ENCODE results near the gene RBM6. TPM values are rescaled to one million over a fixed set of nuclear protein-coding genes. Genes with fewer than 3 reads are reported as not detected.

RBM6 gene
- total RNA-seq, 1 experiment from 2014 or later, result 58.3 TPM

DNA sequence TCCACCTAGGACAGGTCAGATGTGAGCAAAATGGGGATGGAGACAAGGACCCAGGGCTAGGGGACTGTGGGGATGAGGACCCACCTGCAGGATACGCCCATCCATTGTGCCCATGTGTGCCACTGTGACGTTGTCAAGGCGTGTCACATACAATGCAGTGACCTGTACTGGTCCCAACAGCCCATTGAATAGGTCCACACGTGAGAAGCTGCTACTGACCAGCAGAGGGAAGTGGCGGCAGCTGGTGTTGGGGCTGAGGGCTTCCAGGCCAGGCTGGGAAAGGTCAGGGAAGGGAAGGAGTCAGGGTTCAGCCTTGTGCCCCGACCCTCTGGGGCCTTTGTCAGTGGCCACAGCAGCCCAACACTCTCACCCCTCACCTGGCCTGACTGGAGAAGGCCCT is 41.0 kb upstream of the RBM6 start:
- intact Hi-C loops (cut with micrococcal nuclease), result no loop called here
- no peak for DNase-seq (ENCODE audit: low read depth, low spot score)
- H3K4me1 ChIP-seq (ENCODE audit: control insufficient read depth in 1 of 2, insufficient read depth in 2 of 2, low read length in 2 of 2), result peaks cover 42 to 58% of the 10 kb centered on the region in 2 experiments
- H3K4me3 ChIP-seq (replicated peaks in 1 of 2; ENCODE audit: low read depth in 1 of 2, low read length in 2 of 2), result no peak overlapping the region
- H3K4me2 ChIP-seq (ENCODE audit: low read length), result peak overlapping the region; percentile 91
- H4K20me1 ChIP-seq (ENCODE audit: insufficient read depth), result no peaks in the 10 kb centered on the region
- peak overlapping the region; percentile 68 for H3K9ac ChIP-seq (ENCODE audit: low read length)
- no TSS peak for BruUV-seq (replicated peaks)
- ATAC-seq, result no peak
- ChIA-PET CTCF (no interaction called here), RAD21 (ENCODE audit: low non-redundant PET in 1 of 2, low total read pairs in 2 of 2, uncharacterized antibody in 2 of 2, unreplicated experiment in 2 of 2) (no interaction called here), POLR2A (interaction anchor here (5.5 kb wide), 1 partner anchor 17 kb away, joined by 43 read pairs; no protein-coding TSS in a partner anchor)
- H3K36me3 ChIP-seq (ENCODE audit: control insufficient read depth in 1 of 2, insufficient read depth in 2 of 2, low read length in 2 of 2), result peaks cover 33 to 49% of the 10 kb centered on the region in 2 experiments
- TF ChIP-seq, protein P1, sequence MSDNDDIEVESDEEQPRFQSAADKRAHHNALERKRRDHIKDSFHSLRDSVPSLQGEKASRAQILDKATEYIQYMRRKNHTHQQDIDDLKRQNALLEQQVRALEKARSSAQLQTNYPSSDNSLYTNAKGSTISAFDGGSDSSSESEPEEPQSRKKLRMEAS (IDR thresholded peaks at IDR 0.05), result no peak
- TF ChIP-seq, protein P2, sequence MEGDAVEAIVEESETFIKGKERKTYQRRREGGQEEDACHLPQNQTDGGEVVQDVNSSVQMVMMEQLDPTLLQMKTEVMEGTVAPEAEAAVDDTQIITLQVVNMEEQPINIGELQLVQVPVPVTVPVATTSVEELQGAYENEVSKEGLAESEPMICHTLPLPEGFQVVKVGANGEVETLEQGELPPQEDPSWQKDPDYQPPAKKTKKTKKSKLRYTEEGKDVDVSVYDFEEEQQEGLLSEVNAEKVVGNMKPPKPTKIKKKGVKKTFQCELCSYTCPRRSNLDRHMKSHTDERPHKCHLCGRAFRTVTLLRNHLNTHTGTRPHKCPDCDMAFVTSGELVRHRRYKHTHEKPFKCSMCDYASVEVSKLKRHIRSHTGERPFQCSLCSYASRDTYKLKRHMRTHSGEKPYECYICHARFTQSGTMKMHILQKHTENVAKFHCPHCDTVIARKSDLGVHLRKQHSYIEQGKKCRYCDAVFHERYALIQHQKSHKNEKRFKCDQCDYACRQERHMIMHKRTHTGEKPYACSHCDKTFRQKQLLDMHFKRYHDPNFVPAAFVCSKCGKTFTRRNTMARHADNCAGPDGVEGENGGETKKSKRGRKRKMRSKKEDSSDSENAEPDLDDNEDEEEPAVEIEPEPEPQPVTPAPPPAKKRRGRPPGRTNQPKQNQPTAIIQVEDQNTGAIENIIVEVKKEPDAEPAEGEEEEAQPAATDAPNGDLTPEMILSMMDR (IDR thresholded peaks at IDR 0.05 in 2 of 3, conservative IDR thresholded peaks at IDR 0.05 in 1 of 3; ENCODE audit: borderline replicate concordance in 1 of 3, insufficient read depth in 1 of 3, low read depth in 2 of 3, low read length in 2 of 3), result 0 out of 6 replicates have a peak, but pooled peaks of 1 of the 3 experiments have one; percentile 11
- peak overlapping the region; percentile 98 for H3K27ac ChIP-seq (ENCODE audit: low read depth, low read length)
- no peaks in the 10 kb centered on the region for H3K27me3 ChIP-seq (ENCODE audit: insufficient read depth, low read length)
- H3K9me3 ChIP-seq (ENCODE audit: control insufficient read depth in 1 of 2, insufficient read depth in 1 of 2, low read depth in 1 of 2, low read length in 2 of 2), result no peaks in the 10 kb centered on the region
- H3K9me2 ChIP-seq (ENCODE audit: insufficient read depth), result no peaks in the 10 kb centered on the region
- no peak overlapping the region for H2AFZ ChIP-seq (ENCODE audit: low read depth, low read length, poor library complexity, severe bottlenecking)
- peaks cover 76% of the 10 kb centered on the region for H3K79me2 ChIP-seq (ENCODE audit: insufficient read depth, low read length)

DNA sequence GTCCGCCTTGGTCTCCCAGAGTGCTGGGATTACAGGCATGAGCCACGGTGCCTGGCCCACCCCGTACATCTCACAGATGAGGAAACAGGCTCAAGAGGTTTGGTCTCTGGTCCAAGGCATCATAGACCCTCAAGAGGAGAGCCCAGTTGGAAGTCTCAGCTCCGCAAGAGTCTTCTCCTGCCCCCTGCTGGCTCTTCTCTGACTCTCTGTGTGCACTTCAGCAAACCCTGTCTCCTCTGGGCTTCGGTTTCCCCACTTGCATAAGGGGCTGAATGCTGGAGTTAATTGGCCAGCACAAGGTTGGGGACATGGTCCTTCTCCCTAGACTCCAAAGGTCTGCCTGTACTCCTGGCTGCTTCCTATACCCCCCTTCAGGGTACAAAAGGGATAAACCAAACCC is 40.1 kb upstream of the RBM6 start:
- ATAC-seq (no peak), DNase-seq (ENCODE audit: low read depth, low spot score) (no peak)
- H2AFZ ChIP-seq (ENCODE audit: low read depth, low read length, poor library complexity, severe bottlenecking), result no peak overlapping the region
- peak overlapping the region; percentile 91 for H3K4me2 ChIP-seq (ENCODE audit: low read length)
- H3K4me1 ChIP-seq (ENCODE audit: control insufficient read depth in 1 of 2, insufficient read depth in 2 of 2, low read length in 2 of 2), result peaks cover 50 to 67% of the 10 kb centered on the region in 2 experiments
- intact Hi-C loops (cut with micrococcal nuclease), result no loop called here
- peak overlapping the region; percentile 98 for H3K27ac ChIP-seq (ENCODE audit: low read depth, low read length)
- H3K36me3 ChIP-seq (ENCODE audit: control insufficient read depth in 1 of 2, insufficient read depth in 2 of 2, low read length in 2 of 2), result peaks cover 30 to 43% of the 10 kb centered on the region in 2 experiments; a peak in 3 of 4 replicates
- TF ChIP-seq FOSL1 (IDR thresholded peaks at IDR 0.05; ENCODE audit: low read depth) (no peak), CEBPB (IDR thresholded peaks at IDR 0.05; ENCODE audit: low read depth) (no peak)
- TF ChIP-seq, protein P2 (IDR thresholded peaks at IDR 0.05 in 2 of 3, conservative IDR thresholded peaks at IDR 0.05 in 1 of 3; ENCODE audit: borderline replicate concordance in 1 of 3, insufficient read depth in 1 of 3, low read depth in 2 of 3, low read length in 2 of 3), result peak in 2 of 3 experiments; percentile 43 to 46; a peak in 3 of 6 replicates
- peak overlapping the region; percentile 68 for H3K9ac ChIP-seq (ENCODE audit: low read length)
- BruUV-seq (replicated peaks), result no TSS peak
- H3K79me2 ChIP-seq (ENCODE audit: insufficient read depth, low read length), result peaks cover 81% of the 10 kb centered on the region
- peak overlapping the region; percentile 36 to 59 for H3K4me3 ChIP-seq (replicated peaks in 1 of 2; ENCODE audit: low read depth in 1 of 2, low read length in 2 of 2)
- no peaks in the 10 kb centered on the region for H3K9me2 ChIP-seq (ENCODE audit: insufficient read depth)
- ChIA-PET CTCF (interaction anchor here (0.6 to 1.4 kb wide), 5 partner anchors 21 to 646 kb away, joined by 3 to 6 read pairs (median 5); partner anchors contain the start of genes INKA1 and MON1A), POLR2A (interaction anchor here (0.6 to 5.5 kb wide), 9 partner anchors 11 to 112 kb away, joined by 3 to 43 read pairs (median 4); partner anchors contain the start of genes INKA1 and MON1A), RAD21 (ENCODE audit: low non-redundant PET in 1 of 2, low total read pairs in 2 of 2, uncharacterized antibody in 2 of 2, unreplicated experiment in 2 of 2) (interaction anchor here in 1 of 2 experiments (1.1 kb wide), 1 partner anchor 97 kb away, joined by 5 read pairs; the partner anchor contains the start of gene INKA1)
- H3K9me3 ChIP-seq (ENCODE audit: control insufficient read depth in 1 of 2, insufficient read depth in 1 of 2, low read depth in 1 of 2, low read length in 2 of 2), result no peaks in the 10 kb centered on the region
- no peaks in the 10 kb centered on the region for H4K20me1 ChIP-seq (ENCODE audit: insufficient read depth)
- H3K27me3 ChIP-seq (ENCODE audit: insufficient read depth, low read length), result no peaks in the 10 kb centered on the region
